HL-60 (cell line): Measurements from ENCODE around the gene ACTN1.

ENCODE experiments used
- DNase-seq, 2 experiments: peaks; one replicate each; pipeline ENCODE4 v3.0.0-alpha.2; 2010 to 2020; ENCODE audit warnings: low read depth in 1 of 2, low spot score in 1 of 2
- H3K27ac ChIP-seq: fragments of 250-450 bp; sonication (Bioruptor Pico); replicated peaks from 2 replicates; pipeline ENCODE4 v1.5.1; 2020; ENCODE audit warnings: mild to moderate bottlenecking, moderate library complexity
- H3K27me3 ChIP-seq: fragments of 250-450 bp; sonication (Bioruptor Pico); 2 replicates; pipeline ENCODE4 v1.5.1; 2021; ENCODE audit warnings: mild to moderate bottlenecking, moderate library complexity; ENCODE audit not compliant: insufficient read depth, poor library complexity, severe bottlenecking
- H3K4me3 ChIP-seq: replicated peaks from 2 replicates; pipeline ENCODE4 v1.5.1; 2011; ENCODE audit warnings: mild to moderate bottlenecking, control low read depth, low read length; ENCODE audit not compliant: insufficient read depth
- GABPA ChIP-seq: IDR thresholded peaks from 2 replicates; pipeline ENCODE4 v1.6.1; 2012; ENCODE audit warnings: low read depth
- POLR2AphosphoS5 ChIP-seq: IDR thresholded peaks from 2 replicates; pipeline ENCODE4 v1.6.1; 2012; ENCODE audit warnings: low read depth
- REST ChIP-seq: IDR thresholded peaks from 2 replicates; pipeline ENCODE4 v1.6.1; 2012; ENCODE audit warnings: low read depth; ENCODE audit not compliant: insufficient replicate concordance
- SPI1 ChIP-seq: IDR thresholded peaks from 2 replicates; pipeline ENCODE4 v1.6.1; 2012; ENCODE audit warnings: low read depth, mild to moderate bottlenecking, borderline replicate concordance
- TF ChIP-seq, protein P1 (sequence below): IDR thresholded peaks from one replicate; pipeline ENCODE4 v1.5.1; 2011; ENCODE audit warnings: low read length, control low read depth, inconsistent platforms; ENCODE audit not compliant: insufficient read depth

The ACTN1 gene

GRCh38 chr14:68934066-68934465 lies 45.0 kb downstream of the ACTN1 start:
- Histone ChIP-seq H3K4me3 (no peak overlapping the region), H3K27me3 (no peaks in the 10 kb centered on the region), H3K27ac (no peak overlapping the region)
- DNase-seq: no peak
- TF ChIP-seq POLR2AphosphoS5 (no peak), REST (no peak)
- TF ChIP-seq, protein P1, sequence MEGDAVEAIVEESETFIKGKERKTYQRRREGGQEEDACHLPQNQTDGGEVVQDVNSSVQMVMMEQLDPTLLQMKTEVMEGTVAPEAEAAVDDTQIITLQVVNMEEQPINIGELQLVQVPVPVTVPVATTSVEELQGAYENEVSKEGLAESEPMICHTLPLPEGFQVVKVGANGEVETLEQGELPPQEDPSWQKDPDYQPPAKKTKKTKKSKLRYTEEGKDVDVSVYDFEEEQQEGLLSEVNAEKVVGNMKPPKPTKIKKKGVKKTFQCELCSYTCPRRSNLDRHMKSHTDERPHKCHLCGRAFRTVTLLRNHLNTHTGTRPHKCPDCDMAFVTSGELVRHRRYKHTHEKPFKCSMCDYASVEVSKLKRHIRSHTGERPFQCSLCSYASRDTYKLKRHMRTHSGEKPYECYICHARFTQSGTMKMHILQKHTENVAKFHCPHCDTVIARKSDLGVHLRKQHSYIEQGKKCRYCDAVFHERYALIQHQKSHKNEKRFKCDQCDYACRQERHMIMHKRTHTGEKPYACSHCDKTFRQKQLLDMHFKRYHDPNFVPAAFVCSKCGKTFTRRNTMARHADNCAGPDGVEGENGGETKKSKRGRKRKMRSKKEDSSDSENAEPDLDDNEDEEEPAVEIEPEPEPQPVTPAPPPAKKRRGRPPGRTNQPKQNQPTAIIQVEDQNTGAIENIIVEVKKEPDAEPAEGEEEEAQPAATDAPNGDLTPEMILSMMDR: no peak

GRCh38 chr14:68932686-68933085 lies 46.4 kb downstream of the ACTN1 start:
- TF ChIP-seq GABPA (no peak), REST (no peak), SPI1 (no peak), POLR2AphosphoS5 (no peak)
- TF ChIP-seq, protein P1: no peak
- no peak overlapping the region for H3K27ac ChIP-seq
- no peak for DNase-seq
- no peak overlapping the region for H3K4me3 ChIP-seq
- H3K27me3 ChIP-seq: no peaks in the 10 kb centered on the region

DNA sequence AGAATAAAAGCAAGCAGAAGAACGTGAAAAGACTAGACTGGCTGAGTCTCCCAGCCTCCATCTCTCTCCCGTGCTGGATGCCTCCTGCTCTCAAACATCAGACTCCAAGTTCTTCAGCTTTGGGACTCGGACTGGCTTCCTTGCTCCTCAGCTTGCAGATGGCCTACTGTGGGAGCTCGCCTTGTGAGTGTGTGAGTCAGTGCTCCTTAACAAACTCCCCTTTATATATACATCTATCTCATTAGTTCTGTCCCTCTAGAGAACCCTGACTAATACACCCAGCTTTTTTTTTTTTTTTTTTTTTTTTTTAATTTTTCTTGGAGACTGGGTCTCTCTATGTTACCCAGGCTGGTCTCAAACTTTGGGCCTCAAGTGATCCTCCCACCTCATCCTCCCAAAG lies 46.9 kb downstream of the ACTN1 start:
- Histone ChIP-seq H3K27me3 (no peaks in the 10 kb centered on the region), H3K27ac (no peak overlapping the region), H3K4me3 (no peak overlapping the region)
- TF ChIP-seq SPI1 (no peak), POLR2AphosphoS5 (no peak), GABPA (no peak), REST (no peak)
- TF ChIP-seq, protein P1: no peak
- DNase-seq: no peak
